ENCODE results near the gene ATXN1.

DNA sequence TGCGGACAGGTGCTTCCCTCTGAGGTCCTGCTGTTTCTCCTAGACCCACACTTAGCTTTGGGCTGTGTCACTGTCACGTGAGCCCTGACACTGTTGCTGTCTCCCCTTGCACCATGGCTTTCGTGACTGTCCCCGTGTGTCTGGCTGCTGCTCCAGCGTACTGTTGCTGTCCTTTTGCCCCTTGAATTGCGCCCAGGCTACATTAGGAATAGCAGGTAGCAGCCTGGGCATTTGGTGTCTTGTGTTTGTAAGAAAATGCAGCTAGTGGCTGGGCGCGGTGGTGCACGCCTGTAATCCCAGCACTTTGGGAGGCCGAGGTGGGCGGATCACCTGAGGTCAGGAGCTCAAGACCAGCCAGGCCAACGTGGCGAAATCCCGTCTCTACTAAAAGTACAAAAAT lies 476.8 kb downstream of the ATXN1 start:
- no peak for TF ChIP-seq POLR2A (IDR thresholded peaks at IDR 0.05)
- TF ChIP-seq, protein P1, sequence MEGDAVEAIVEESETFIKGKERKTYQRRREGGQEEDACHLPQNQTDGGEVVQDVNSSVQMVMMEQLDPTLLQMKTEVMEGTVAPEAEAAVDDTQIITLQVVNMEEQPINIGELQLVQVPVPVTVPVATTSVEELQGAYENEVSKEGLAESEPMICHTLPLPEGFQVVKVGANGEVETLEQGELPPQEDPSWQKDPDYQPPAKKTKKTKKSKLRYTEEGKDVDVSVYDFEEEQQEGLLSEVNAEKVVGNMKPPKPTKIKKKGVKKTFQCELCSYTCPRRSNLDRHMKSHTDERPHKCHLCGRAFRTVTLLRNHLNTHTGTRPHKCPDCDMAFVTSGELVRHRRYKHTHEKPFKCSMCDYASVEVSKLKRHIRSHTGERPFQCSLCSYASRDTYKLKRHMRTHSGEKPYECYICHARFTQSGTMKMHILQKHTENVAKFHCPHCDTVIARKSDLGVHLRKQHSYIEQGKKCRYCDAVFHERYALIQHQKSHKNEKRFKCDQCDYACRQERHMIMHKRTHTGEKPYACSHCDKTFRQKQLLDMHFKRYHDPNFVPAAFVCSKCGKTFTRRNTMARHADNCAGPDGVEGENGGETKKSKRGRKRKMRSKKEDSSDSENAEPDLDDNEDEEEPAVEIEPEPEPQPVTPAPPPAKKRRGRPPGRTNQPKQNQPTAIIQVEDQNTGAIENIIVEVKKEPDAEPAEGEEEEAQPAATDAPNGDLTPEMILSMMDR (IDR thresholded peaks at IDR 0.05): no peak

Measured in testis (tissue), 2 donors.